CD4-positive, alpha-beta T cell (primary cell): ENCODE data around the gene LCE2D. TPM values are rescaled to one million over a fixed set of nuclear protein-coding genes. Genes with fewer than 3 reads are reported as not detected.
A peak's percentile ranks its signal among the peaks of the same experiment; 100 is the strongest.

Experiments used
- ATAC-seq: fragments of 200-7000 bp; cut with Tn5 transposase; one replicate; pipeline ENCODE4 v1.10.0; 2022; ENCODE audit warnings: mild to moderate bottlenecking; ENCODE audit not compliant: poor library complexity
- CTCF ChIA-PET: fragments of 350-600 bp; sonication (Branson Sonifier 250); formaldehyde crosslinking; loops from one replicate; lab custom pipeline; 2021; ENCODE audit warnings: antibody characterized with exemption, inconsistent platforms; lab: Charles Lee
- POLR2A ChIA-PET: fragments of 350-600 bp; sonication (Branson Sonifier 250); formaldehyde crosslinking; loops from one replicate; lab custom pipeline; 2021; ENCODE audit warnings: antibody characterized with exemption, inconsistent platforms; lab: Charles Lee
- DNase-seq, 14 experiments: peaks; one replicate each; pipeline ENCODE4 v3.0.0-alpha.2; 2013 to 2020; ENCODE audit warnings: mixed read lengths in 2 of 14
- H3K27ac ChIP-seq, 2 donors: one replicate each; pipeline versions ENCODE4 v1.5.1 to v1.7.0; 2013; ENCODE audit warnings: low read length in 2 of 2, low read depth in 1 of 2, mild to moderate bottlenecking in 1 of 2
- H3K27me3 ChIP-seq, 2 experiments: 1 replicate in 1 of 2; 2 replicates in 1 of 2; pipeline versions ENCODE4 v1.6.1 to v1.7.0; 2013; ENCODE audit warnings: low read length in 2 of 2, control low read depth in 1 of 2, mild to moderate bottlenecking in 1 of 2, moderate library complexity in 1 of 2; ENCODE audit not compliant: insufficient read depth in 2 of 2, control insufficient read depth in 1 of 2
- H3K36me3 ChIP-seq: one replicate; pipeline ENCODE4 v1.6.1; 2013; ENCODE audit warnings: low read length, control low read depth; ENCODE audit not compliant: insufficient read depth
- H3K4me1 ChIP-seq: one replicate; pipeline ENCODE4 v1.6.1; 2013; ENCODE audit warnings: low read length, control low read depth; ENCODE audit not compliant: insufficient read depth
- H3K4me3 ChIP-seq: one replicate; pipeline ENCODE4 v1.5.1; 2013; ENCODE audit warnings: mild to moderate bottlenecking, low read length, moderate library complexity
- H3K9me3 ChIP-seq, 2 experiments: 1 replicate in 1 of 2; 2 replicates in 1 of 2; pipeline versions ENCODE4 v1.6.1 to v1.7.0; 2013; ENCODE audit warnings: low read length in 2 of 2, mild to moderate bottlenecking in 2 of 2, control low read depth in 1 of 2, moderate library complexity in 1 of 2; ENCODE audit not compliant: control insufficient read depth in 1 of 2, insufficient read depth in 1 of 2
- H3K27ac Mint-ChIP-seq: one replicate; pipeline ENCODE4 v1.8.0; 2020; ENCODE audit warnings: mixed read lengths
- H3K27me3 Mint-ChIP-seq: one replicate; pipeline ENCODE4 v1.8.0; 2021; ENCODE audit warnings: mixed read lengths
- H3K36me3 Mint-ChIP-seq: one replicate; pipeline ENCODE4 v1.8.0; 2021; ENCODE audit warnings: low read depth, mixed read lengths
- H3K4me1 Mint-ChIP-seq: one replicate; pipeline ENCODE4 v1.8.0; 2021; ENCODE audit warnings: low read depth, mixed read lengths
- H3K4me3 Mint-ChIP-seq: one replicate; pipeline ENCODE4 v1.8.0; 2020; ENCODE audit warnings: mild to moderate bottlenecking, mixed read lengths
- H3K9me3 Mint-ChIP-seq: one replicate; pipeline ENCODE4 v1.8.0; 2020; ENCODE audit warnings: mixed read lengths
- intact Hi-C, 2 experiments: fragments of 100-400 bp; cut with DNase I in 1 of 2; cut with micrococcal nuclease in 1 of 2; formaldehyde crosslinking; loops; one replicate each; pipeline versions ENCODE4 v1.15.1 to v1.9.0; 2023 to 2025; cut with DNase I, micrococcal nuclease
- total RNA-seq, 174 experiments: library from RNA in 2 of 174; stranded (reverse) in 2 of 174; gene quantifications; one replicate each; pipeline ENCODE4 v1.2.3 and lab custom pipeline; 2021 to 2026
- TF ChIP-seq, protein P1 (sequence below): fragments of 200-600 bp; IDR thresholded peaks from one replicate; pipeline ENCODE4 v1.8.0; 2022; ENCODE audit warnings: antibody characterized with exemption, mild to moderate bottlenecking

LCE2D gene
- total RNA-seq, 2 experiments from 2014 or later: not detected

DNA sequence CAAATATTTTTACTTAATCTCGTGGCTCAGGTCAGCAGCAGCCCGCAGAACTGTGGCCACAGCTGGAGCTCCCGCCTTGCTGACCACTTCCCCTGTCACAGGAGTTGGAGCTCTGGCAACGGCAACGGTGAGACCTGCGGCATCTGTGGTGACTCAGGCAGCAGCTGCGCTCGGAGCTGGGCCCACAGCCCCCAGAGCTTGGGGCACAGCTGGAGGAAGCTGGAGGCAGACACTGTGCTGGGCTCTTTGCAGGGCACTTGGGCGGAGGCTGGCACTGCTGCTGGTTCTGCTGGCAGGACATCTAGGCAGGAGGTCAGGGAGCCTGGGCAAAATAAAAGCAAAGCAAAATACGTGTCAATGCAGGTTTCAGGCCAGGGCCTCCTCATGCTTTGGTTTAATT is 40.4 kb upstream of the LCE2D start, which contains the start of gene LCE3A:
Gene LCE3A (minus strand): TSS at position 301 of the 400 bp plus-strand sequence. CDS start 0 bp downstream, at position 301.
- no peak within 1 kb of the TSS for H3K4me3 Mint-ChIP-seq
- ChIA-PET POLR2A (no interaction called here), CTCF (no interaction called here)
- H3K9me3 ChIP-seq: peaks cover 4 to 11% of the 10 kb centered on the region in 2 experiments
- ATAC-seq (no peak), DNase-seq (peak in 2 of 14 experiments; percentile 3 to 15)
- peaks cover 4 to 22% of the 10 kb centered on the region in 2 experiments for H3K27me3 ChIP-seq
- H3K27me3 Mint-ChIP-seq: peaks cover 43% of the 10 kb centered on the region
- H3K36me3 Mint-ChIP-seq: no peaks in the 10 kb centered on the region
- H3K27ac ChIP-seq: no peak within 1 kb of the TSS
- H3K9me3 Mint-ChIP-seq: peaks cover 9% of the 10 kb centered on the region
- no peaks in the 10 kb centered on the region for H3K36me3 ChIP-seq
- H3K4me3 ChIP-seq: no peak within 1 kb of the TSS
- intact Hi-C loops: no loop called here
- peaks cover 4% of the 10 kb centered on the region for H3K4me1 ChIP-seq
- TF ChIP-seq, protein P1, sequence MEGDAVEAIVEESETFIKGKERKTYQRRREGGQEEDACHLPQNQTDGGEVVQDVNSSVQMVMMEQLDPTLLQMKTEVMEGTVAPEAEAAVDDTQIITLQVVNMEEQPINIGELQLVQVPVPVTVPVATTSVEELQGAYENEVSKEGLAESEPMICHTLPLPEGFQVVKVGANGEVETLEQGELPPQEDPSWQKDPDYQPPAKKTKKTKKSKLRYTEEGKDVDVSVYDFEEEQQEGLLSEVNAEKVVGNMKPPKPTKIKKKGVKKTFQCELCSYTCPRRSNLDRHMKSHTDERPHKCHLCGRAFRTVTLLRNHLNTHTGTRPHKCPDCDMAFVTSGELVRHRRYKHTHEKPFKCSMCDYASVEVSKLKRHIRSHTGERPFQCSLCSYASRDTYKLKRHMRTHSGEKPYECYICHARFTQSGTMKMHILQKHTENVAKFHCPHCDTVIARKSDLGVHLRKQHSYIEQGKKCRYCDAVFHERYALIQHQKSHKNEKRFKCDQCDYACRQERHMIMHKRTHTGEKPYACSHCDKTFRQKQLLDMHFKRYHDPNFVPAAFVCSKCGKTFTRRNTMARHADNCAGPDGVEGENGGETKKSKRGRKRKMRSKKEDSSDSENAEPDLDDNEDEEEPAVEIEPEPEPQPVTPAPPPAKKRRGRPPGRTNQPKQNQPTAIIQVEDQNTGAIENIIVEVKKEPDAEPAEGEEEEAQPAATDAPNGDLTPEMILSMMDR: no peak
- H3K27ac Mint-ChIP-seq: no peak within 1 kb of the TSS
- peaks cover 5% of the 10 kb centered on the region for H3K4me1 Mint-ChIP-seq

DNA sequence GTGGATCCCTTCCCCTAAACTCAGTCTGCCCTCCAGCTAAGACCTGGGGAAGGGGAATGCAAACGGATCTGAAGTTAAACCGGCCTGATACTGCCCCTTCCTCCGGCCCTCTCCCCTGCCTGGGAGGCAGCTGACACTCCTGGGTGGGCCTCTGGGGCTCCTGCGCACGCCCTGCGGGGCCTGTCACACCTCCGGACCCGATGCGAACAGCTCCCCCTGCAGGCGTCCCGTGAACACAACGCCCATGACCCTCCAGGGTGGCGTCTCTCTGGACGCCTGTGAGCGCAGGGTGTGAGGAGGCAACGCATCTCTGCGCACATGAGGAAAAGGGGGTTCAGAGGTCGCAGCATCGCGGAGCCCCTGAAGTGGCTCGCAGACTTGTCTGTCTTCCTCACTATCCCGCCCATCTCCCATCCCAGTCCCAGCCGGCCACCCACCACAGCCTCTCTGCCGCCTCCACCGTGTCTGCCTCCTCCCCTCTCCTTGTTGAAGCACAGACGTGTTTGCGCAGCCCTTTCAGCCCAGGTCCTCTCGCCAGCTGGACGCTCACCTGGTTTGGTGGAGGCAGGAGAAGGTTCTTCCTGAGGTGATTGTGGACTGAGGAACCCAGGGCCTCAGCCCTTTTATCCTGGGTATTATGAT is 39.9 kb upstream of the LCE2D start:
- H3K36me3 Mint-ChIP-seq: no peaks in the 10 kb centered on the region
- no peak overlapping the region for H3K4me3 ChIP-seq
- H3K4me1 Mint-ChIP-seq: peaks cover 5% of the 10 kb centered on the region
- no peaks in the 10 kb centered on the region for H3K36me3 ChIP-seq
- DNase-seq (peak in 3 of 14 experiments; percentile 1 to 8 (median 1)), ATAC-seq (no peak)
- ChIA-PET CTCF (no interaction called here), POLR2A (no interaction called here)
- no peak overlapping the region for H3K4me3 Mint-ChIP-seq
- TF ChIP-seq, protein P1: no peak
- peaks cover 48% of the 10 kb centered on the region for H3K27me3 Mint-ChIP-seq
- peaks cover 8 to 22% of the 10 kb centered on the region in 2 experiments for H3K27me3 ChIP-seq
- H3K27ac Mint-ChIP-seq: no peak overlapping the region
- no peak overlapping the region for H3K27ac ChIP-seq
- intact Hi-C loops: no loop called here
- peaks cover 4 to 11% of the 10 kb centered on the region in 2 experiments for H3K9me3 ChIP-seq
- H3K9me3 Mint-ChIP-seq: peaks cover 8% of the 10 kb centered on the region
- H3K4me1 ChIP-seq: peaks cover 4% of the 10 kb centered on the region

DNA sequence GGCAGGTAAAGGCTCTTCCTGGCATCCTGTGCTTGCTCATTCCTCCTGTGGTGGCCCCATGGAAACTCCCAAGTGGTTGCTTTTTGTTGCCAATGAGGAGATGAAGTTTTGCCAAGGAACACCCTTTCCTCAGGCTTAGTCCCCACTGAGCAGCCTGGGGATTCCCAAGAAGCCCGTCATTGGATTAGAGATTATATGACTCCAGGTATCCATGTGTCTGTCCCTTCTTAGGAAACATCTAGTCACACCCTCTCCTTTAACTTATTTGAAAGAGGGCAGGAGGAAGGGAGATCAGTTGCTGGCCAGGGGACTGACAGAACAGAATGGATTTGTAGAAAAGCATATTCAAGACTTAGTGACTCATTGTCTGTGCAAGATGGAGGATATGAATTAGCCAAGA is 36.4 kb upstream of the LCE2D start:
- no peaks in the 10 kb centered on the region for H3K36me3 ChIP-seq
- no peak for ATAC-seq
- intact Hi-C loops: no loop called here
- DNase-seq: no peak
- peaks cover 0 to 12% of the 10 kb centered on the region in 2 experiments for H3K9me3 ChIP-seq
- no peak overlapping the region for H3K27ac ChIP-seq
- peaks cover 20 to 32% of the 10 kb centered on the region in 2 experiments for H3K27me3 ChIP-seq
- CTCF ChIA-PET: no interaction called here
- H3K4me1 ChIP-seq: peaks cover 4% of the 10 kb centered on the region
- no peaks in the 10 kb centered on the region for H3K36me3 Mint-ChIP-seq
- H3K4me3 Mint-ChIP-seq: no peak overlapping the region
- TF ChIP-seq, protein P1: no peak
- H3K4me3 ChIP-seq: no peak overlapping the region
- no peak overlapping the region for H3K27ac Mint-ChIP-seq
- peaks cover 5% of the 10 kb centered on the region for H3K4me1 Mint-ChIP-seq
- peaks cover 61% of the 10 kb centered on the region for H3K27me3 Mint-ChIP-seq
- POLR2A ChIA-PET: no interaction called here
- no peaks in the 10 kb centered on the region for H3K9me3 Mint-ChIP-seq
